Right forelimb (tissue), 1 donor: ENCODE measurements around the gene TPSAB1.

Experiments used
- DNase-seq: peaks from one replicate; pipeline ENCODE4 v3.0.0-alpha.2; 2018

TPSAB1 gene

DNA sequence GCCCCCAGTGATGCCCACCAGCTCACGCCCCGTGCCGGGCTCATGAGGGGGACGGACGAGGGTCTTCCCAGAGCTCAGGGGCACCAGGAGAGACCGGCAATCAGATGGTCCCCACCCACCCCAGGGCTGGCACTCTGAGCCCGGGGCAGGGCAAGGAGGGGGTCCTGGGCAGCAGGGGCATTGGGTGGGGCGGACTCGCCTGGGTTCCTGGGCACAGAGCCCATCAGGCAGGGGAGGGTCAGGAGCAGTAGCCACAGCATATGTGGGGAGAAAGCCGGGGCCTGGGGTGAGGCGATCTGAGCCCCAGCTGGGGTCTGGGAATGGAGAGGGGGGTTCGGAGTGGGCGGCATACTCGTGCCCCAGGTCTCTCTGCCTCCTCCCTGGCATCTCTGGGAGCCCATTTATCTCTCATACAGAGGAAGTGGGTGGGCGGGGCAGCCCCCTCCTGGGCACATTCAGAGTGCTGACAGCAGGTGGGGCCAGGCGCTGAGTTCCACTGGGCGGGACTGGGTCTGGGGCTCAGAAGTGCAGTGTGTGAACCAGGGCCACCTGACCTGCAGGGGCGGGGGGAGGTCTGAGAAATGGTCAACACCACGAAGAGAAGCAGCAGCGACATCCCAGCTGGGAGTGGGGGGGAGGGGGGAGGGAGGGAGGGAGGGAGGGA, 48.4 kb downstream of the TPSAB1 start:
- DNase-seq = no peak

DNA sequence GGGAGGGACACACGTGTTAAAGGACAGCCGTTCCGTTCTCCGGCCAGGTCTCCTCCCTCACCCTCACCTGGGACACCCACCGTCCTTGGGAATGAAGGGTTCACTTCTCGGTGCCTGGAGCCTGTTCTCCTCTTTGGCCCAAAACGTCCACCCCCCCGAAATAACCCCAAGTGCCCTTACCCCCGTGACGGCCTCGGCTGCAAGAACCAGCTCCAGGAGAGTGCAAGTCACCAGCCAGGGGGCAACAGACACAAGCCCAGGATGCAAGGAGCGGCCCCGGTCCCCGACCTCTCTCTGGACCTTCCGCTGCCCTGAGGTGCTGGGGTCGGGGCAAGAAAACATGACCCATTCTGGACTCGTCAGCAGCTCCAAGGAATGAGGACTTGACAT, 49.0 kb downstream of the TPSAB1 start:
- DNase-seq = no peak

DNA sequence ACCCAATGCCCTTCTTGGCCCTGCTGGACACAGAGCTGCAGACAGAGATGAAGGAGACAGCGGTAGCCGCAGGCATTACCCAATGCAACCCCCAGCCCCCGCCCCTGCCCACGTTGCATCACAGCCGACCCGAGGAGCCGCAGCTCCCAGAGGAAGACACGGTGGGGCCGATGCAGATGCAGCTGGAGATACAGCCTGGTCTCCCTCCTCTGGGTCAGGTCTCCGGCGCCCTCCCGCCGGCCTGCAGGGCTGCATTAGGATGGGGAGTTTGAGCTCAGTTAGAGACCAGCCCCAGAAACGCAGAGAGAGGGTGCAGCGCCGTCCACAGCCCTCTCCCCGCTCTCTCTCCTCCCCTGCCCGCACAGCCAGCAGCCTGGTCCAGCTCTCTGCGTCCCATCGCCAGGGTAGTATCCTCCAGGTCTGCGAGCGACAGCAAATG, 49.6 kb downstream of the TPSAB1 start:
- no peak for DNase-seq

DNA sequence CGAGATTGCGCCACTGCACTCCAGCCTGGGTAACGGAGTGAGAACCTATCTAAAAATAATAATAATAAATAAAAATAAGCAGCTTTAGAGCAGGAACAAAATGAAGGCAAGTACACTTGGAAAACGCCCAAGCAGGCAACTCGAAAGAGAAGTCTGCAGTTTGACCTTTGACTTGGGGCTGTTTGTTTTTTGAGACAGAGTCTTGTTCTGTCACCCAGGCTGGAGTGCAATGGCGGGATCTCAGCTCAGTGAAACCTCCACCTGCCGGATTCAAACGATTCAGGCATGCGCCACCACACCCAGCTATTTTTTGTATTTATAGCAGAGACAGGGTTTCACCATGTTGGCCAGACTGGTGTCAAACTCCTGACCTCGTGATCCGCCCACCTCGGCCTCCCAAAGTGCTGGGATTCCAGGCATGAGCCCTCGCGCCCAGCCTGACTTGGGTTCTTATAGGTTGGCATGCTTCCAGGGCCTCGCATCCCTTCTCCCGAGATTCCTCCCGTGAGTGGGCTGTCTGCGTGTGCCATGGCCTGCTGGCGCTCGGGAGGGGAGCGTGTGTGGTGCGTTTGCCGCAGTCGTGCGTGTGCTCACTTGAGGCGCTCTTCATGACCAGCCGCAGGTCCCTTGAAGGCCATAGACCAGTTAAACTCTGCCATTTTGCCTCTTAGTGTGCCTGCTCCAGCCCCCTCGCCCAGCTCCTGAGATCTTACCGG, 50.5 kb downstream of the TPSAB1 start:
- DNase-seq = no peak

DNA sequence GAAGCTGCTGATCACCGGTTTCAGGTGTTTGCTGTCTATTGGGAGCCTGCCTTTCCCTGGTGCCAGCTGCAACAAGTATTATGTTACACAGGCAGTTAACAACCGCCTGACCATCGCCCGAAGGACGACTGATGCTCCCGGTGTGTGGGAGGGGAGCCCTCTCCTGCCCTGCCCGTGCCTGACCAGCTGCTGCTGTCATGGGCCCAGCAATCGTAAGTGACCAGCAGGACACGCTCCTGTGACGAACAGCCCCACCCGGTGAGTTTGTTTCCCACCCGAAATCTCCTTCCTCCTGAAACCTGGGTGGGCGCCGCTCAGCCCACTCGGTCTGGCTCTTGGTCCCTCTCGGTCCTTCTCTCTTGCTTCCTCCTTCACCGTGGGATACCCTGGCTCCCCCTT, 51.1 kb downstream of the TPSAB1 start:
- DNase-seq = no peak
